SU-DHL-6 (cell line): ENCODE measurements around the gene PRSS21.

Source experiments
- H2AFZ ChIP-seq: fragments of 200-600 bp; sonication (generic); 2 replicates; pipeline ENCODE4 v1.6.1; 2014; ENCODE audit warnings: low read depth, mild to moderate bottlenecking, moderate library complexity, mixed read lengths, antibody characterized with exemption, low read length; ENCODE audit not compliant: severe bottlenecking
- H3F3A ChIP-seq: fragments of 200-600 bp; shearing (Covaris generic); 2 replicates; pipeline ENCODE4 v1.6.0; 2016; ENCODE audit warnings: antibody characterized with exemption, mild to moderate bottlenecking; ENCODE audit not compliant: insufficient read depth
- H3K27ac ChIP-seq: fragments of 200-600 bp; sonication (generic); 2 replicates; pipeline ENCODE4 v1.5.1; 2016; ENCODE audit warnings: low read depth, mild to moderate bottlenecking, low read length, moderate library complexity, mixed read lengths
- H3K27me3 ChIP-seq: fragments of 200-600 bp; sonication (generic), shearing (Covaris generic); 2 replicates; pipeline ENCODE4 v1.6.0; 2014; ENCODE audit warnings: mild to moderate bottlenecking, low read length
- H3K36me3 ChIP-seq: fragments of 200-600 bp; sonication (generic); 2 replicates; pipeline ENCODE4 v1.6.1; 2014; ENCODE audit warnings: mild to moderate bottlenecking, low read length, mixed read lengths
- H3K4me2 ChIP-seq: fragments of 300-600, 200-600 bp; shearing (Covaris generic), sonication (generic); 2 replicates; pipeline ENCODE4 v1.6.0; 2014; ENCODE audit warnings: low read length, low read depth, mild to moderate bottlenecking; ENCODE audit not compliant: poor library complexity, severe bottlenecking
- H3K4me3 ChIP-seq: fragments of 200-600 bp; sonication (generic); 2 replicates; pipeline ENCODE4 v1.5.1; 2014; ENCODE audit warnings: antibody characterized with exemption, low read length, mild to moderate bottlenecking, mixed read lengths; ENCODE audit not compliant: insufficient read depth, poor library complexity, severe bottlenecking
- H3K79me2 ChIP-seq: fragments of 200-600 bp; sonication (generic); 2 replicates; pipeline ENCODE4 v1.6.1; 2014; ENCODE audit warnings: mild to moderate bottlenecking, low read length, moderate library complexity; ENCODE audit not compliant: insufficient read depth
- H3K9ac ChIP-seq: fragments of 200-600 bp; sonication (generic); 2 replicates; pipeline ENCODE4 v1.7.0; 2014; ENCODE audit warnings: mild to moderate bottlenecking, low read length
- H3K9me2 ChIP-seq: fragments of 200-600 bp; sonication (generic); replicated peaks from 2 replicates; pipeline ENCODE4 v1.6.1; 2014; ENCODE audit warnings: low read length; ENCODE audit not compliant: insufficient read depth
- H3K9me3 ChIP-seq: fragments of 200-600 bp; sonication (generic); 2 replicates; pipeline ENCODE4 v1.6.1; 2014; ENCODE audit warnings: low read length, mixed read lengths; ENCODE audit not compliant: insufficient read depth
- H4K20me1 ChIP-seq: fragments of 200-600 bp; sonication (generic); 2 replicates; pipeline ENCODE4 v1.6.1; 2014; ENCODE audit warnings: low read depth, mild to moderate bottlenecking, antibody characterized with exemption, low read length, moderate library complexity, mixed read lengths
- CTCF ChIP-seq: fragments of 200-600 bp; sonication (generic); IDR thresholded peaks from one replicate; pipeline ENCODE4 v1.5.1; 2017; ENCODE audit warnings: antibody characterized with exemption, mild to moderate bottlenecking, low read length, moderate library complexity; ENCODE audit not compliant: insufficient read depth, poor library complexity, severe bottlenecking
- EZH2phosphoT487 ChIP-seq: fragments of 200-600 bp; sonication (generic), shearing (Covaris generic); conservative IDR thresholded peaks from 2 replicates; pipeline ENCODE4 v1.6.1; 2018; ENCODE audit warnings: mild to moderate bottlenecking, antibody characterized with exemption, low read length, moderate library complexity, mixed read lengths

Gene PRSS21

GRCh38 chr16:2799859-2800226 is 17.2 kb upstream of the PRSS21 start:
- Histone ChIP-seq H3K4me3 (no peak overlapping the region), H3K9me3 (no peaks in the 10 kb centered on the region), H3K4me2 (no peak overlapping the region), H3F3A (no peaks in the 10 kb centered on the region), H3K27me3 (no peaks in the 10 kb centered on the region), H3K9ac (no peak overlapping the region), H3K36me3 (no peaks in the 10 kb centered on the region), H2AFZ (no peak overlapping the region), H4K20me1 (no peaks in the 10 kb centered on the region), H3K27ac (no peak overlapping the region), H3K9me2 (no peaks in the 10 kb centered on the region), H3K79me2 (no peaks in the 10 kb centered on the region)
- TF ChIP-seq EZH2phosphoT487 (no peak), CTCF (no peak)

GRCh38 chr16:2803545-2804195 is 13.4 kb upstream of the PRSS21 start:
- no peak overlapping the region for H3K9ac ChIP-seq
- H3K27me3 ChIP-seq = no peaks in the 10 kb centered on the region
- no peak overlapping the region for H2AFZ ChIP-seq
- no peaks in the 10 kb centered on the region for H3K9me3 ChIP-seq
- no peaks in the 10 kb centered on the region for H3K9me2 ChIP-seq
- no peak overlapping the region for H3K4me3 ChIP-seq
- no peak overlapping the region for H3K4me2 ChIP-seq
- H3K27ac ChIP-seq = no peak overlapping the region
- no peaks in the 10 kb centered on the region for H4K20me1 ChIP-seq
- H3K79me2 ChIP-seq = no peaks in the 10 kb centered on the region
- TF ChIP-seq CTCF (no peak), EZH2phosphoT487 (no peak)
- H3F3A ChIP-seq = no peaks in the 10 kb centered on the region
- H3K36me3 ChIP-seq = no peaks in the 10 kb centered on the region

- H3K9me3 ChIP-seq = no peaks in the 10 kb centered on the region
- no peak for TF ChIP-seq CTCF
- TF ChIP-seq EZH2phosphoT487 = no peak
Observed at GRCh38 chr16:2804728-2805127, 12.3 kb upstream of the PRSS21 start.

More at GRCh38 chr16:2804728-2805127, 12.3 kb upstream of the PRSS21 start:
- H3K27ac ChIP-seq = no peak overlapping the region
- no peak overlapping the region for H3K4me3 ChIP-seq
- no peak overlapping the region for H3K9ac ChIP-seq
- H3K27me3 ChIP-seq = no peaks in the 10 kb centered on the region
- H3K4me2 ChIP-seq = no peak overlapping the region
- no peaks in the 10 kb centered on the region for H4K20me1 ChIP-seq
- no peaks in the 10 kb centered on the region for H3K79me2 ChIP-seq
- no peaks in the 10 kb centered on the region for H3K36me3 ChIP-seq
- no peak overlapping the region for H2AFZ ChIP-seq
- H3K9me2 ChIP-seq = no peaks in the 10 kb centered on the region
- H3F3A ChIP-seq = no peaks in the 10 kb centered on the region
